Ishikawa (cell line): ENCODE results near the gene ARHGAP42.

ENCODE experiments used
- CEBPB ChIP-seq: IDR thresholded peaks from 2 replicates; pipeline ENCODE4 v1.6.1; 2012
- CREB1 ChIP-seq: IDR thresholded peaks from 2 replicates; pipeline ENCODE4 v1.6.1; 2012; ENCODE audit warnings: low read depth
- EGR1 ChIP-seq: IDR thresholded peaks from 2 replicates; pipeline ENCODE4 v1.6.1; 2012
- EP300 ChIP-seq: IDR thresholded peaks from 2 replicates; pipeline ENCODE4 v1.6.1; 2012; ENCODE audit warnings: borderline replicate concordance
- FOXM1 ChIP-seq: IDR thresholded peaks from 2 replicates; pipeline ENCODE4 v1.6.1; 2012; ENCODE audit warnings: low read depth, borderline replicate concordance
- MAX ChIP-seq: IDR thresholded peaks from 2 replicates; pipeline ENCODE4 v1.6.1; 2012
- NFIC ChIP-seq: IDR thresholded peaks from 2 replicates; pipeline ENCODE4 v1.6.1; 2012
- RAD21 ChIP-seq: IDR thresholded peaks from 2 replicates; pipeline ENCODE4 v1.6.1; 2012; ENCODE audit warnings: low read depth
- REST ChIP-seq: IDR thresholded peaks from 2 replicates; pipeline ENCODE4 v1.6.1; 2012; ENCODE audit warnings: low read depth, mild to moderate bottlenecking
- TAF1 ChIP-seq: IDR thresholded peaks from 2 replicates; pipeline ENCODE4 v1.6.1; 2012; ENCODE audit warnings: low read depth, mild to moderate bottlenecking
- TCF12 ChIP-seq: IDR thresholded peaks from 2 replicates; pipeline ENCODE4 v1.6.1; 2012; ENCODE audit warnings: low read depth
- TEAD4 ChIP-seq: IDR thresholded peaks from 2 replicates; pipeline ENCODE4 v1.6.1; 2012
- USF1 ChIP-seq: IDR thresholded peaks from 2 replicates; pipeline ENCODE4 v1.6.1; 2012
- YY1 ChIP-seq: IDR thresholded peaks from 2 replicates; pipeline ENCODE4 v1.6.1; 2012; ENCODE audit warnings: low read depth
- ZBTB7A ChIP-seq: IDR thresholded peaks from 2 replicates; pipeline ENCODE4 v1.6.1; 2012; ENCODE audit warnings: low read depth

Gene ARHGAP42

GRCh38 chr11:100821198-100821597 is 134.1 kb downstream of the ARHGAP42 start:
- TF ChIP-seq TCF12 (no peak), REST (no peak), YY1 (no peak)

GRCh38 chr11:100823360-100823759 is 136.3 kb downstream of the ARHGAP42 start:
- TF ChIP-seq CEBPB = no peak
- no peak for TF ChIP-seq FOXM1
- no peak for TF ChIP-seq YY1
- no peak for TF ChIP-seq CREB1
- no peak for TF ChIP-seq TAF1
- TF ChIP-seq REST = no peak
- TF ChIP-seq TEAD4 = no peak
- TF ChIP-seq ZBTB7A = no peak
- TF ChIP-seq MAX = no peak
- no peak for TF ChIP-seq USF1
- no peak for TF ChIP-seq NFIC
- TF ChIP-seq RAD21 = no peak
- no peak for TF ChIP-seq TCF12

- TF ChIP-seq RAD21 (no peak), ZBTB7A (no peak), NFIC (no peak), YY1 (no peak), EGR1 (no peak)
Observed at GRCh38 chr11:100824041-100824809, 137.1 kb downstream of the ARHGAP42 start.

- TF ChIP-seq NFIC (no peak), YY1 (no peak), TEAD4 (no peak), EP300 (no peak), CEBPB (no peak), EGR1 (no peak), TCF12 (no peak), TAF1 (no peak), REST (no peak), MAX (no peak), FOXM1 (no peak), USF1 (no peak), ZBTB7A (no peak), RAD21 (no peak), CREB1 (no peak)
Observed at GRCh38 chr11:100825626-100826025, 138.5 kb downstream of the ARHGAP42 start.
